Body of pancreas (tissue), 4 donors: ENCODE data around the gene MYH7. TPM values are rescaled to one million over a fixed set of nuclear protein-coding genes. Genes with fewer than 3 reads are reported as not detected.
"Not testable (repeated sequence)": the region's sequence is repeated elsewhere in the genome, so short reads cannot be mapped to it uniquely, and the experiment has no call there.

Experiments
- ATAC-seq: fragments of 150-250 bp; one replicate; pipeline ENCODE4 v1.9.1; 2016
- DNase-seq, 4 donors: peaks; one replicate each; pipeline ENCODE4 v3.0.0-alpha.2; 2019
- H3K27ac ChIP-seq, 4 donors: fragments of 200-600 bp; sonication (generic); 1 replicate in 3 of 4; 2 replicates in 1 of 4; pipeline versions ENCODE4 v1.5.1 to v1.6.1; 2016 to 2019; ENCODE audit warnings: mild to moderate bottlenecking in 1 of 4, mixed read lengths in 1 of 4, moderate library complexity in 1 of 4
- H3K27me3 ChIP-seq, 2 donors: fragments of 200-600 bp; sonication (generic); one replicate each; pipeline ENCODE4 v1.6.0; 2016; ENCODE audit warnings: mild to moderate bottlenecking in 1 of 2
- H3K36me3 ChIP-seq, 2 donors: fragments of 200-600 bp; sonication (generic); replicated peaks in 1 of 2; 2 replicates each; pipeline ENCODE4 v1.5.1; 2016; ENCODE audit warnings: low read depth in 2 of 2; ENCODE audit not compliant: insufficient read depth in 1 of 2
- H3K4me1 ChIP-seq: fragments of 200-600 bp; sonication (generic); one replicate; pipeline ENCODE4 v1.6.0; 2016
- H3K4me3 ChIP-seq, 2 donors: fragments of 200-600 bp; sonication (generic); 1 replicate in 1 of 2; 2 replicates in 1 of 2; pipeline ENCODE4 v1.5.1; 2016 to 2019
- H3K9me3 ChIP-seq, 3 donors: fragments of 200-600 bp; sonication (generic); 1 replicate in 2 of 3; 2 replicates in 1 of 3; pipeline ENCODE4 v1.5.1; 2016
- CTCF ChIP-seq, 7 experiments: fragments of 450-650 bp in 4 of 7; fragments of 200-600 bp in 3 of 7; sonication (generic) in 3 of 7; IDR thresholded peaks; one replicate each; pipeline ENCODE4 v1.5.1; 2016 to 2019; ENCODE audit warnings: antibody characterized with exemption in 7 of 7
- POLR2A ChIP-seq, 3 donors: fragments of 450-650 bp; IDR thresholded peaks; one replicate each; pipeline ENCODE4 v1.6.1; 2016; ENCODE audit warnings: antibody characterized with exemption in 3 of 3, mild to moderate bottlenecking in 2 of 3
- WGBS, 2 donors: methylation state at CpG; one replicate each; pipeline ENCODE4 v1.1.5; 2017; 5-methylcytosine and 5-hydroxymethylcytosine counted together
- intact Hi-C: fragments of 100-400 bp; cut with DNase I; formaldehyde crosslinking; loops from one replicate; pipeline ENCODE4 v1.15.1; 2023
- total RNA-seq, 2 donors: library from RNA; depleted of rRNA; stranded (reverse); fragments of >200 nt; gene quantifications; one replicate each; pipeline ENCODE4 v1.1.0, GENCODE V29; 2016

Gene MYH7
- total RNA-seq, 2 donors from 2014 or later = 0.52 to 2.0 TPM

- WGBS, 2 donors = 76 to 78% methylated on average over 8 to 12 of the region's 12 CpGs
- H3K4me1 ChIP-seq = peaks cover 14% of the 10 kb centered on the region
- no peaks in the 10 kb centered on the region for H3K36me3 ChIP-seq
- intact Hi-C loops = no loop called here
- no peak overlapping the region for H3K4me3 ChIP-seq
- ATAC-seq (no peak), DNase-seq (no peak)
- no peaks in the 10 kb centered on the region for H3K27me3 ChIP-seq
- no peaks in the 10 kb centered on the region for H3K9me3 ChIP-seq
- no peak overlapping the region for H3K27ac ChIP-seq
- TF ChIP-seq POLR2A (IDR thresholded peaks at IDR 0.05) (no peak), CTCF (IDR thresholded peaks at IDR 0.05) (no peak)
Observed at GRCh38 chr14:23389396-23389795, 46.1 kb downstream of the MYH7 start.

- H3K27me3 ChIP-seq = no peaks in the 10 kb centered on the region
- no peak for DNase-seq
- TF ChIP-seq POLR2A (IDR thresholded peaks at IDR 0.05) = no peak
- 87 to 92% methylated on average over 8 of the region's 8 CpGs for WGBS, 2 donors
- no peak overlapping the region for H3K4me3 ChIP-seq
- peaks cover 14% of the 10 kb centered on the region for H3K4me1 ChIP-seq
- intact Hi-C loops = no loop called here
- H3K9me3 ChIP-seq = no peaks in the 10 kb centered on the region
- H3K36me3 ChIP-seq = no peaks in the 10 kb centered on the region
- no peak for ATAC-seq
- H3K27ac ChIP-seq = no peak overlapping the region
Observed at GRCh38 chr14:23388996-23389395, 46.5 kb downstream of the MYH7 start.

DNA sequence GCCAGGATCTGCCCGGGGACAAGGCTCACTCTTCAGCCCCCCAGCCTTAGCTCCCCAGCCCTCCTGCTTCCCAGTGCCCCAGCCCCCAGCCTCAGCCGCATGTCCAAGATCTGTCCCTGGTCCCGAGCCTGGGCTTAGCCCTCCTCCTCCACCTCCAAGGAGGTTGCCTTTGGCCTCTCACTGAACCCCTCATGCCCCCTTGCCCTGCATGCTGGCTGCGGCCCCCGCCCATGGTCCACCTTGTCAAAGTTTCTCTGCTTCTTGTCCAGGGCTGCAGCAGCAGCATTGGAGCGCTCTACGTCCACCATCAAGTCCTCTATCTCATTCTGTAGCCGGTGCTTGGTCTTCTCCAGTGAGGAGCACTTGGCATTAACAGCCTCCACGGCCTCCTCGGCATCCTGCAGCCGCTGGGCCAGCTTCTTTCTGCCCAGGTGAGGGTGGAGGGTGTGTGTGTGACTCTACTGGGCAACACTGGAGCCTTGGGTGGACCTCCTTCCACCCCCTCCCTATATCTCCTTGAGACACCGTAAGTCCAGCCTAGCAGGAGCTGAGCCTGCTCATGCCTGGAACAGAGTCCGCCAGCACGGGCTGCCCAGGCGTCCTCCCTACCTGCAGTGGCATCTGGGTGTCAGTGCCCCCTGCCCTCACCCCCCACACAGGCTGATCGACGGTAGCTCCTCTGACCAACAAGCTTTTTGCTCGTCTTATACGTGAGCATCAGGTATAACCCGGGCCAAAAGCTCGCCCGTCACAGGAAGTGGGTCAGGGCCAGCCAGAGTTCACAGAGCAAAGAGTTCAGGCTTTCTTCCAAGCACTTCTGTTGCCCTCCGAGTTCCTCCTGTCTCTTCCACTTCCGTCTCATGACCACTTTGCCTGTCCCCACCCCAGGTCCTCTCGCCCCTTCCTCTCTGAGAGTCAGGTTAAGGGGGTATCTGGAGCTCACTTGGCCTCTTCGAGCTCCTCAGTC lies 47.3 kb downstream of the MYH7 start:
- H3K27me3 ChIP-seq = no peaks in the 10 kb centered on the region
- WGBS, 2 donors = 76 to 81% methylated on average over 19 to 26 of the region's 26 CpGs
- intact Hi-C loops = no loop called here

DNA sequence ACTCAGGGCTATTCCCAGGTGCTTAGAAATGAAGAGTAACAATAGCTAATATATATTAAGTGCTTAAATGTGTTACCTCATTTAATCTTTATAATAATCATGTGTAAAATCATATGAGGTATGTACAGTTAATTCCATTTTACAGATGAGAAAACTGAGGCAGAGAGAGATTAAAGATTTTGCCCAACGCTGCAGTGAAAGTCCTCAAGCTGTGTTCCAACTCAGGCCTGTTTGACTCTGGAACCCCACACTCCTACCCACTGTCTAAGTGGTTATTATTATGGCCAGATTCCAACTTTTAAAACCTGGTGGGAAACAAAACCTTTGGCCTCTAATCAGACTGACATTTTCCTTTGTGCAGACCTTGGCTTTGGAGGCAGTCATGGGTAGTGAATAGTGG lies 48.5 kb downstream of the MYH7 start:
- H3K4me1 ChIP-seq = peaks cover 14% of the 10 kb centered on the region
- no peaks in the 10 kb centered on the region for H3K9me3 ChIP-seq
- H3K36me3 ChIP-seq = no peaks in the 10 kb centered on the region
- no peak overlapping the region for H3K4me3 ChIP-seq
- ATAC-seq = no peak
- intact Hi-C loops = no loop called here
- WGBS, 2 donors = 91 to 95% methylated on average over 1 of the region's 1 CpG
- H3K27ac ChIP-seq = no peak overlapping the region
- no peaks in the 10 kb centered on the region for H3K27me3 ChIP-seq
- DNase-seq = no peak
- no peak for TF ChIP-seq CTCF (IDR thresholded peaks at IDR 0.05)
- TF ChIP-seq POLR2A (IDR thresholded peaks at IDR 0.05) = no peak

More for the DNA sequence above, 47.3 kb downstream of the MYH7 start:
- Histone ChIP-seq H3K36me3 (no peaks in the 10 kb centered on the region), H3K4me3 (no peak overlapping the region), H3K9me3 (no peaks in the 10 kb centered on the region), H3K27ac (no peak overlapping the region), H3K4me1 (peaks cover 14% of the 10 kb centered on the region)
- no peak for ATAC-seq
- DNase-seq = no peak
- TF ChIP-seq CTCF (IDR thresholded peaks at IDR 0.05) (no peak), POLR2A (IDR thresholded peaks at IDR 0.05) (no peak)

- H3K9me3 ChIP-seq, DNase-seq, intact Hi-C loops, H3K36me3 ChIP-seq, H3K4me3 ChIP-seq, H3K27ac ChIP-seq, ATAC-seq, H3K27me3 ChIP-seq: not testable (repeated sequence)
- peaks cover 14% of the 10 kb centered on the region for H3K4me1 ChIP-seq
- 81 to 88% methylated on average over 10 to 17 of the region's 17 CpGs for WGBS, 2 donors
Observed at GRCh38 chr14:23386266-23386657, 49.2 kb downstream of the MYH7 start.
